Stimulated activated CD8-positive, alpha-beta memory T cell treated with anti-CD3 and anti-CD28 coated beads, Interleukin-15, amount 100 ng/mL, for 1 hour (primary cell): ENCODE measurements around the gene A2M.

Source experiments
- DNase-seq: peaks from one replicate; pipeline ENCODE4 v3.0.0-alpha.2; 2020; ENCODE audit warnings: low read depth

The A2M gene

DNA sequence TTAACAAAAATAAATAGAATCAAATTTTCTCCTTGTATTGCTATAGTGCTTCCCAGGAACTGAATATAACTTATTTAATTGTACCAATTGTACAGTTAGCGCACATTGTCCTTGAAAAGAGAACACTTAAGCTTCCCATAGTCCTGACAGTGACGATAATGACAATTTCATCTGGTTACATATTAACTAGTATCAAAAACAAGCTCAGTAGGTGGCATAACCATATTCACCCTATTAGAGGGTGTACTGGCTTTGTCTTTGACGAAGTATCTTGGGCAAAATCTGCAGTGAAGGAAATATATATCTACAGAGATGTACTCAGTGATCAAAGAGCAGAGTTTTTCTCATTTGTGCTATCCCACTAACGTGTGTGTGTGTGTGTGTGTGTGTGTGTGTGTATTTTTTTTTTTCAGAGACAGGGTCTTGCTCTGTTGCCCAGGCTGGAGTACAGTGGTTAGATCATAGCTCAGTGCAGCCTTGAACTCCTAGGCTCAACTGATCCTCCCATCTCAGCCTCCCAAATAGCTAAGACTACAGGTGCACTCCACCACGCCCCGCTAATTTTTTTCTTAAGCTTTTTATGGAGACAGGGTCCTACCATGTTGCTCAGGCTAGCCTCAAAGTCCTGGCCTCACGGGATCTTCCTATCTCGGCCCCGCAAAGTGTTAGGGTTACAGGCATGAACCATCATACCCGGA lies 4.9 kb upstream of the A2M start:
- DNase-seq: no peak

DNA sequence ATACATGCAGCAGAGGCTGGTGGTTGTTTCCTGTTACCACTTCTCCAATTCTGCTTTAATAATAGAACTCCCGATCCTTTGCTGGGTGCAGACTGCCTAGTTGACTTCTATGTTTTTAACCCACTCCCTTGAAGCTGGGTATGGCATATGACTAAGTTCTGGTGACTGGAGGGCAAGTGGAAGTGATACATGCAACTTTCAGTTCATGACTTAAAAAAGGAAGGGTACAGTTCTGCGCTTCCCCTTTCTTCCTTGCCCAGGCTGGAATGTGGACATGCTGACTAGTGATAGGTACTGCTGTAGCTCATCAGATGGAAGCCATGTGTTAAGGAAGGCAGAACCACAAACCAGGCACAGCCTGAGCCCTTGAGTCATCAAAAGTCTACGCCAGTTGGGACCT lies 2.4 kb upstream of the A2M start:
- DNase-seq: no peak

DNA sequence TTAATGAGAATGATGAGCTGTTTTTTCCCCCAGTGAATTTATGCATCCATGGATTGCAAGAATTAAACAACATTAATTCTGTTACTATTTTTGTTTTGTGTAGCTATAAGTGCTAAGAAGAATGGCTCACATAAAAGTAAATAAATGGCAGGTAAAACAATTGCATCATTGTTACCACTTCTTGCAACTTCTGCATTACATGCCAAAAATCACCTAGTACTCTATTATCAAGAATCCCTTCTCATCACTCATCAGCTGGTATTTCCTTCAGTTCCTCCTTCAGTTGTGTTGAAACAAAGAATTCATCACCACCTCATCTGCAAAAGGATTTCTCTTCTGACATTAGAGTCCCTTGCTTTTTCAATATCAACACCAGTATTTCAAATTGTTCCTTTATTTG lies 773 bp downstream of the A2M start:
- DNase-seq: no peak

GRCh38 chr12:9113987-9114309 lies 1.8 kb downstream of the A2M start:
- DNase-seq: no peak

DNA sequence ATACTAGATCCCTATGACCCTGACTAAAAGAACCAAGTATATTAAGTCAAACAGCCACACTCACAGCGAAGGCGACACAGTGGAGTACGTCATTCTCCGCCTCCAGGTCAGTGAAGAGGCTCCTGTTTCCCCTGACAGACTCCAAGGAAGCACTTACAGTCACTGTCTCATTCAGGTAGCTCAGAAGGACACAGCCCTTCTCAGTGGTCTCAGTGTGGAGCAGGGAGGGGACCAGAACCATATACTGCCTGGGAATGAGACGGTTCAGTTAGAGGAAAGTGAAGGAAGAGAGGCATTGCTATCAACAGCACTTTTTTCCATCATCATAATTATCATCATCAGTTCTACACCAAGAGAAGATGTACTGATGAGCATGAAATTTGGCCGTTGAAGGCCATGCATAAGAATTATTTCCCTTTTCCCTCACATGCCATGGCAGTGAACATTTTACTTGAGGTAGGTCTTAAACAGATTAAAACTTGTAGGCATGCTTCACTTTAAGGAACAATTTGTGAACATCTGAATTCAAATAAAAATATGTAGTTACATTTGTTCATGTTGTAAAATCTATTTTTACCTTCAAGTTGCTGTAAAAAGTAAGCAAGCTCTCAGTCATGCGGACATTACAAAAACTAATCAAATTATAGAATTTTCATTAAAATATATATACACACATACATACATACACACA lies 2.3 kb downstream of the A2M start:
- no peak for DNase-seq

DNA sequence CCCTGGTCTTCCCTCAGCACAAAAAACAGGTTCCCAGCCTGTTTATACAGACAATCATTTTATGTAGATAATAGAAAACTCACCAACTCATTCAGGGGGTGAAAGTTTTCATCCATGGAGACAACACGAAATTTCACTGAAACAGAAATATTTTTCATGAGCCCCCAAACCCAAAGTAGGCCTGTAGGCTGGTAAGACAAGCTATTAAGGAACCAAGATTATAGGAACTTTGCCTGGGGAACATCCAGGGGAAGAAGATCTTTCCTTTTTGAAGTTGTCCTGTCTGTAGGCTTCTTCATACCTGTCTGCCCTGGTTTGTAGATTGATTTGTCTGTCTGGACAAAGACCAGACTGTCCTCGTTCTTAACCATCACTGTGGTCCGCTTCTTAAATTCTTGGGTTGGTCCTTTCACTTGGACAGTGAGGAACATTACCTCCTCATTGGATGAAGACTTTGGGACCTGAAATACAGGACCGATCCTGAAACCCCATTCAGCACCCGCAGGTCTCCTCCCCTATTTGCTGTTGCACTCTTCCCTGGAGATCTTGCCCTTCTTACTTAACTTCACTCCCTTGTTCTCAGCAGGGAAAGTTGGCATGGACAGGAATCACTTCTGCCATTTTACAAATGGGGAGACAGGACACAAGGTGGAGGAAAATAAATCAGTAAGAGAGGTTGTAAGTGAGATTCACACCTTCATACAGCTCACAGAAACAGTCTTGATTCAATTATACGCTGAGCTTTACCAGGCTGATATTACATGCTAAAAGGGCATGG lies 3.5 kb downstream of the A2M start:
- DNase-seq: no peak

- DNase-seq: no peak
Observed at GRCh38 chr12:9111525-9111924, 4.2 kb downstream of the A2M start.

GRCh38 chr12:9109737-9110491 lies 5.8 kb downstream of the A2M start:
- DNase-seq: no peak

DNA sequence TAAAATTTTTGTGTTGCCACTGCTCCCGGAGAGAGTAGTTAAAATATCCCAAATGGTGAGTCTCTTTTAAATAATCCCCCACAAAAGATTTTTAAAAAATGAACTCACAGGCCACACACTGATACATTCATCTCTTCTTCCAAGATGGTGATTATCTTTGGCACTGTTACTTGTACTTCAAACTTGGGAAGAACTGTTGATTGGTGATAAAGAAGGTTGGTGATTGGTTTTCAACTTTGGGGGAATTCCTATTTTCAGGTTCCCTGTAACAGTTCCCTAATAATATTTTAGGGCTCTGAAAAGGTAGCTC lies 6.6 kb downstream of the A2M start:
- DNase-seq: no peak

GRCh38 chr12:9108504-9109212 lies 7.1 kb downstream of the A2M start:
- DNase-seq: no peak

GRCh38 chr12:9107542-9107873 lies 8.2 kb downstream of the A2M start:
- DNase-seq: no peak

DNA sequence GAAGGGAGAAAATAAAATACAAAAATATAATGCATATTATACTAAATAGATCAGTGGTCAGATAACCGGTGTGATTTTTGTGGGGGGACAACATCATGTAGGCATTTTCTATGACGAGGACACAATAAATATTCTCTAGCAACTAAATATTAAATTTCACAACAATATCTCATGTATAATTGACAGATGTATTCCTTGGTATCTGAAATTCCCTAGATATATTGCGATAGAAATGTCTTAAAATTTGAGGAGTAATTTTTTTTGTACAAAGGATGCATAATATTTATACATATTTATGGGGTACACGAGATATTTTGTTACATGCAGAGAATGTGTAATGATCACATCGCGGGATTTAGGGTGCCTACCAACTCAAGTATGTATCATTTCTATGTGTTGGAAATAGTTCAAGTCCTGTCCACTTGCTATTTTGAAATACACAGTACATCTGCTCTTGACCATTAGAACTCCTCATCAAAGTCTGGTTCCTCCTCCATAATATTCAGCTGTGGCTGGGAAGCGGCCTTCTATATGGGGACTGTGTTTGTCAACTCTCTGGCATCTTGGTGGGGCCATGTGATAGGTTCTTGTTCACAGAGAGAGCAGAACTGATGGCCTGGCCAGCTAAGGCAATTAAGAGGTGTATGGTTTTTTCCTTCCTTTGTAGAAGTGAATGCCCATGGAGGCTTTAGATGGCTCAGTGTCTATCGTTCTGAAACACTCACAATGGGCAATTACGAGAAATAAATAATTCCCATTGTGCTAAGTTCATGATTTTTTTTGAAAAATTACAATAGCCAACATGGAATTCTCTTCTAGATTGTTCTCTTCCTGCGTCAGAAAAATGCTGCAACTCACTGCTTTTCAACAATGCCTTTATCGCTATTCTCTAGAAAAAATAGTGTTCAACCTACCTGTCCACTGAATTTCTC lies 8.8 kb downstream of the A2M start:
- DNase-seq: no peak

GRCh38 chr12:9106067-9106466 lies 9.7 kb downstream of the A2M start:
- DNase-seq: no peak

DNA sequence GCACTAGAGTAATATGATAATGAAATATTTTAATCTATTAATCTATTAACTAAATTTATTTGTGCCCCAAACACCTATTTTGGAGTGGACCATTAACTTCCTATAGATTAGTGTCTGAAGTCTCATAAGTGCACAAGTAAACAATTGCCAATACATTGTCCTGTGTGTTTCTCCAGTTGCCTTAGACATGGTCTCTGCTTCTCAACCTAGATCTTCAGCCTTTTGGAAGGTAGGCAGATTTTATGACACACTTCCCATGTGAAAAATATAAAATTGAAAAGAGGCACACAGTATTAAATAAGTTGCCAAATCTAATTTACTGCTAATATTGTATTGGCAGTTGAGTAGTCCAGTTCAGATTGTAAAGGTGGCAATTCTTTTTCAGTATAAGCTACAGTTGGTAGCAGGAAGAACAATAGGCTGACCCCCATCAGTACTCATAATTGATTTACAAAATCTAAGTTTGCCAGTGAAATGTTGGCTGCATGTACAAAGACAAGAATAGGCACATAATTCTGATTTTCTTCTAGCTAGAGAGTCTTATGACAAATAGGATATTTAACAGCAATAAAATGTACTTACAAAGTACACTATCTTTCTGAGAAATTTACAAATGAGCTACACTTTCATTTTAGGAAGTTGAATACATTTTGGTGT lies 10.8 kb downstream of the A2M start:
- DNase-seq: no peak

DNA sequence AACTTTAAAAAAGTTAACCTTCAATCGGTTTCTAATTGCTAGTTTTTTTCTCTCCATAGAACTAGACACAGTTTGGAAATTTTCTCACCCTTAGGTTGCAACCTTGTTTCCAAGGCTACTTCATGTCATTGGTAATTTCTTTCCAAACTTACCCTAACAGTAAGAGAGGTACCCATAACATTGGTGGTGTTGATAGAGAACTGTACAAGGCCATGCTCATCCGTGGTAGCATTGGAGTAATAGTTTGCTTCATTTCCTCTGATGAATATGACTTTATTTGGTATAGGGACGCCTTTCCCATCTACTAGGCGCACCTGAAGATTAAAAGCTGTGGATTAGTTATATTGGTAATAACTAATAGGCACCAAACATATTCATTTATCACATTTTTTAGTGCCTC lies 11.6 kb downstream of the A2M start:
- DNase-seq: no peak

- no peak for DNase-seq
Observed at GRCh38 chr12:9103050-9103849, 12.5 kb downstream of the A2M start.

GRCh38 chr12:9101018-9101687 lies 14.6 kb downstream of the A2M start:
- no peak for DNase-seq

DNA sequence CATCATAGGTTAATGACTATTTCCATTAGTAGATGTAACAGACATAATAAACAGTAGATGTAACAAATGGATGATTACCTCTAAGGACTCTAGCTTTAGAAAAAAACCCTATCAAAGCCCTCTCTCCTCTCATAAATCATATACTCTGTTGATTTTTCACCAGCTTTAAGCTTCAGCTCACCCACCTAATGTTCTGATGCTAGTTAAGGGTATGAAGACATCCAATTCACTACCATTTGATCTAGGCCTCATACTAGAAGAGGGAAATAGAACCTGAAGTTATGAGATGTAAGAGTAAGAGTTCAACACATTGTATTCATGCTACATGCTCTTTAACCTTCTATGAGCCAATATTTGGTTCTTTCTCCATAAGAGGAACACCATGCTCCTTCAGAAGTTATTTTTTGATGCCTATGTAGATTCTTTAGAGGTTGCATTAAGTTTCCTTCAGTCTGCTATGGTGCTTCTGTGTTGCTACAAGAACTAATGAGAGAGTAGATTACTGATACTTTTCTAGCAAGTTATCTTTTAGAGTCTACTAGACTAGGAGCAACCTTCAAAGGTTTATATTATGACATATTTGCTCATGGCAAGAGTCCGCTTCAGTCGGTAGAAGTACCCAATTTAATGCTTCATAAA lies 16.0 kb downstream of the A2M start:
- DNase-seq: no peak
